Measurements from ENCODE around the gene MLX.
"Not testable (repeated sequence)": the region's sequence is repeated elsewhere in the genome, so short reads cannot be mapped to it uniquely, and the experiment has no call there.

Gene MLX

DNA sequence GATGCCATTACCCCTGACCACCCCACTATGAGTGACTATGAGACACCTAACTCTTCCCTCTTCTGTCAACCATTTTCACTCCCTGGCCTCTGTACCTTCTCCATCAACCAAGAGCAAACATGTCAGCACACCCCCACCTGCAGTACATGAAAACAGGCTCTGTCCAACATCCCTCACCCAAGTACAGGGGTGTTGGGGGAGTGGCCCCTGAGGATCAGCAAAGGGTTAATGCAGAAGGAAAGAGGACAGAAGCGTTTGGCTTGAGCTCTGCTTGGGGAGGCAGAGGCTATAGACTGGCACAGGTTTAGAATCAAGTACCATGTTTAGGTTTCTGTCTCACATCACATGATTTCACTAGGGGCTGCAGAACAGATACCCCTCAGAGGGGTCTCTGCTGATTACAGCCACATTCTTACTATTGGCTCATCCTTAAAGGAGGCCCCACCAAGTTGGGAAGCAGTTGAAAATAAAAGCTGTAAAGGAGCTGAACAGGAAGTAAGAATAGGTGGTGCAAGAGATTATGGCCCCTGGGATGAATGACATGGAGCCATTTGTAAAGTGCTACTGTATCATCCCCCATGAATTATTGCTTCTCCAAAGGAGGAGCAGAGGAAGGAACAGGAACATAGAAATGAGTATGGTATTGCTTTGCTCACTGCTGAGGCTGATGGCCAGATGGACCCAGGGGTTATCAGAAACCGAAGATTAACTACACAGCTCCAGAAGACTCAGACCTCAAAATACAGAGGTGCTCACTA is 13.1 kb downstream of the MLX start:
- DNase-seq (ENCODE audit: low read depth): no peak

DNA sequence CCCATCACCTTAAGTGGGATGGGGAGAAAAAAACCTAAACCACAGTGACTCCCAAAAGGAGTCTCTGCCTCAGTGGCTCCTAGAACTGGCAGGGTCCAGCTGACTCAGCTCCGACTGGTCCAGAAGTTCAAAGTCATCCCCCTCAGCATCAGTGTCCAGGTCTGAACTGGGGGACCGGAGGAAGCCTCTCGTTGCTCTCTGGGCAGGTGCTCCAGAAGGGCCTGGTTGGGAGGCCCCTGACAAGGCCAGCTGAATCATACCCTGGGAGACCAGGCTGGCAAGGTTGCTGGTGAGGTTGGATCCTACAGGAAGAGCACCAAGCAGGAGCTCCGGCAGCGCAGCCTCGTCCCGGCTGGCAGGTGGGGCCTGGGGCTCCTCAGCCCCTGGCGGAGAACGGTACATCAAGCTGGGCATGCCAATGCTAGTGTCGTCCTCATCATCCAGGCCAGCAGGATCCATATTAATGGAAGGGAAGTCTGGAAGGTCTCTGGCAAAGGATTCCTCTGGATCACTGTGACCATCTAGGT is 14.9 kb downstream of the MLX start:
- DNase-seq (ENCODE audit: low read depth): no peak

DNA sequence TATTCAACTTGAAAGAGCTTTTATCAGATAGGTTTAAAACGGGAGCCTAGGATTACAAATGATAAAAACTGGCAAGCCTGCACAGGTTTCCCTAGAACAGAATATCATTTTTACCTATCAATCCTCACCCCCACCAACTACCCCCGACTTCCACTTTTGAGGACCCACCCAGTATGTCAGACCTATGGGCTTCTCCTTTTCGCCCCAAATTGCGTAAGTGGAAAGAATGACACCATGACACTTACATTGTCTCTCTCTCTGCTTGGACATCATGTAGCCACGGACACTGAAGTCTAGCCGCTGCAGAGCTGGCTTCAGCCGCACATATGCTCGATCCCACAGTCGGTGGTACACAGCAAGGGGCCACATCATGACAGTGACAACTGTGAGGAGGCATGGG is 18.0 kb downstream of the MLX start:
- no peak for DNase-seq (ENCODE audit: low read depth)

DNA sequence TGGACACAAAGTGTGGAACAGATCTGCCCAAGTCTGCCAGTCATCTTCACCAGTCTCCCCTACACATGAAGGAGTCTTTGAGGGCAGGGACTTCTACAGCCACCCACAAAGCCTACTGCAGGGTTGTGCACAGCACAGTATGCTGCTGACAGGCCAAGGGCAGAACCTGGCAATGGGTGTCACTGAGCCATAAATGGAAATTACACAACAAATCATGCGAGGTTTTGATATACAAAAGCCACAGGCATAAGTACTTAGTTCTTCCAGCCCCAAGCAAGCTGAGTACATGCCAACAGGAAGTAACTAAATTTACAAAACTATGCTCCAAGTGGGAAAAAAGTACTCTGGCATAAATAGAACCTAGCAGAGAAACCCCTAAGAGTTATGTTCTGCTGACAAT is 18.5 kb downstream of the MLX start:
- peak; percentile 10 for DNase-seq (ENCODE audit: low read depth)

DNA sequence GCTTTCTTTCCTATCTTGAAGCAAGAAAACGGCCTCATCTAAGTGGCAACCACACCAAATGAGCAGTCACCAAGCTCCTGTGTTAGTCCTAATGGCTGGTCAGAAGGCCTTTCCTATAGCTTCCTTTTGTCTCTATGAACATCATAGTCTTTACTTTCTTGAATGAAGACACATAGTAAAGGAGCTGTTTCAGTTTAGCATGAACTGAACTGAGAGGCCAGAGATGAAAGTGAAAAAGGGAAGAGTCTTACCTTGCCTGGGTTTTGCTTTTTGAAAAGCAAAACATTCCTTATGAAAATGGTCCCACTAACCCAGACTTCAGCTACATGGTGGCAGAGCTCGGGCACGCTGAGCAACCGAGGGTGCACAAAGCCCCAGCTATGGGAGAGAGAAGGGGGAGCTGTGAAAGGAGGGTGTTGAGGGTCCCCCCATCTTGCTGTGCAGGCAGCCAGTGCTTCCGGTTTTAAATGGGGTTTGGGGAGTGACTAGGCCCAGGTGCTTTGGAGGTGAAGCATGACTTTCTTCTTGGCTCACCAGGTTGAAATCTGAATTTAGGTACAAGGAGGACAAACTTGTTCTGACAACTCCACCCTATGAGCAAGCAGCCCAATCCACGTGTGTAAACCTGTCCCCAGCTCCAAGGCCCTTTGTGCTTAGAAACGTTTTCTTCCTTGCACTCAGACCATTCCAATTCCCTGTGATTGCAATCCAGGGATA is 19.8 kb downstream of the MLX start:
- DNase-seq (ENCODE audit: low read depth): no peak

DNA sequence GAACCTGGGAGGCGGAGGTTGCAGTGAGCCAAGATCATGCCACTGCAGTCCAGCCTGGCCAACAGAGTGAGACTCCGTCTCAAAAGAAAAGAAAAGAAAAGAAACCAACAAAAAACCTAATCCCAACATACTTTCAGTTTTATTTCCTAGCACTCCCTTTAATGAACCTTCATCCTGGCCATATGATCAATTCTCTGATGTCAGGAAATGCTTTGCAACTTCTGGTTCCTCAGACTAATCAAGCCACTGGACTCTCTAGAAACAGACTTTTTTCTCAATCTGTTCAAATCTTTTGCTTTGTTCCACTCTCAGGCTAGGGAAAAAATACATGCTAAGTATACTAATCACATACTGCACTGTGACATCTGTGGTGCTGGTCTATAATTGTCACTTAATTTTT is 24.0 kb downstream of the MLX start:
- DNase-seq (ENCODE audit: low read depth): no peak

DNA sequence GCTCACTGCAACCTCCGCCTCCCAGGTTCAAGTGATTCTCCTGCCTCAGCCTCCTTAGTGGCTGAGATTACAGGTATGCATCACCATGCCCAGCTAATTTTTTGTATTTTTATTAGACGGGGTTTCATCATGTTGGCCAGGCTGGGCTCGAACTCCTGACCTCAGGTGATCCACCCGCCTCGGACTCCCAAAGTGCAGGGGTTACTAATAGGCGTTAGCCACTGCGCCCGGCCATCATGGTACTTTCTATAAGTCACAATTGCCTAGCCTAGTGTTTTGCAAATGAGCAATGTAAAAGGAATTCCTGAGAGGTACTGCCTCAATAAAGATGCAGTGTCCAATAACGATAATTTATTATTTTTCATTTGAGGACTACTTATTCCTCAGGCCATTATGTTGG is 24.5 kb downstream of the MLX start:
- no peak for DNase-seq (ENCODE audit: low read depth)

DNA sequence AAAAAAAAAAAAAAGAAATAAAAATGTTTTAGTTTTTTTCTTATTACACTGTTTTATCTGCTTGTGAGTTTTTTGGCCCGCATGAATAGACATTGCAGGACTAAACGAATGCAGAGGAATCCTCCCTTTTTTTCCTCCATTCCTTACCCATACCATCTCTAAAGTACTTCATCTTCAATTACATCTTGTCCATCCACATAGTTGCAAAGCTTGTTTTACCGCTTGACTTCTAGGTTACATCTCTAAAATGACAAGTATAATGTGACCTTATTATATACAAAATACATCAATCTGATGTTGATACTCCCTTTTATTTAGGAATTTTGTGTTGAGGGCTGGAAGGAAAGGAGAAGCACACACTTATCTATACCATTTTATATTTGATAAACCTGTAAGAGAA is 29.5 kb downstream of the MLX start:
- no peak for DNase-seq (ENCODE audit: low read depth)

DNA sequence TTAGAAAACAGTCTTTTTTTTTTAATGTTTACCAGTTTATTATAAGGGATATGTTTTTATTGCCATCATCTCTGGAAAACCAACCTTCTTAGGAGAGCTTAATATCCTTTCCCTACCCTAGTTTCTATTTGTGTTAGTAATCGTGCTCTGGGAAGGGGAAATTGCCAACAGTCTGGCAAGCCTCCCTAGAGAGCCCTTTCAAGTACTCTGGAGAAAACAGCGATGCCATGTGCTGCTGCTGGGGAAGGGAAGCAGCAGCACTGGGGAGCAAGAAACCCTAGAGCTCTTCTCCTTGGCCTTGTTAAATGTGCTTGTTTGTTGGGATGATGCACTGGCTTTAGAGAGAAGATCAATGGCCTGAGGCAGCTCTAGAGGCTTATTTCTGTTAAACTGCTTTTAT is 32.0 kb downstream of the MLX start:
- no peak for DNase-seq (ENCODE audit: low read depth)

DNA sequence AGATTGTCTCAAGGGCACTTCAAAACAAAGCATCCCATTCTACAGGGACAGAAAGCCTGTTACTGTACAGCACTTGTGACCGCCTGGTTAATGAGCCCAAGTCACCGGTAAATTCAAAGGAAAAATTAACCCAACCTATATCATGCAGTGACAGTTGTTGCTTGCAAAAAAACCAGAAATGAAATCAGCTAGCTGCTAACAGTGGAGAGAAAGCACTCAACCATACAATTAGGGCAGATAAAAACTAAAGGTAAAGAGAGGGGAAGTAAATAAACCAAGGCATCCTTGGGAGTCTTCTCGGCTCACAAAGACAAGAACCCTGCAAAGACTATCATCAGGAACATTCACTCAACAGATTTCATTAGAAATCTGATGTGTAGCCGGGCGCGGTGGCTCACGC is 36.4 kb downstream of the MLX start:
- no peak for DNase-seq (ENCODE audit: low read depth)

DNA sequence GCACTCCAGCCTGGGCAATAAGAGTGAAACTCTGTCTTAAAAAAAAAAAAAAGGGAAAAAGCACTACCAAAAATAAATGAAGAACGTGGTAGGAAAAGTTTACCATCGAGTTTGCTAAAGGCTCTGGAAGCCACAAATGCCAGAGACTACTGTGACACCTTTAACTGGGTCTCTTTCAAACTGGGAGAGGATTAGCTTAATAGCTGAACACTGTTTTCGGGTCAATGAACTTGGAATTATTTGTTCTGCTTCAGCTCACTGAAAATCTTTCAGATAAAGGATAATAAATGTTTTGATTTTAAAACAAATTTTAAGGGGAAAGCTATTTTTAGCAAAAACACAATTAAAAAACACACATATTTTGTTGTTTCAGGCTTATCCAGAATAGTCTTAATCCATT is 40.9 kb downstream of the MLX start:
- no peak for DNase-seq (ENCODE audit: low read depth)

DNA sequence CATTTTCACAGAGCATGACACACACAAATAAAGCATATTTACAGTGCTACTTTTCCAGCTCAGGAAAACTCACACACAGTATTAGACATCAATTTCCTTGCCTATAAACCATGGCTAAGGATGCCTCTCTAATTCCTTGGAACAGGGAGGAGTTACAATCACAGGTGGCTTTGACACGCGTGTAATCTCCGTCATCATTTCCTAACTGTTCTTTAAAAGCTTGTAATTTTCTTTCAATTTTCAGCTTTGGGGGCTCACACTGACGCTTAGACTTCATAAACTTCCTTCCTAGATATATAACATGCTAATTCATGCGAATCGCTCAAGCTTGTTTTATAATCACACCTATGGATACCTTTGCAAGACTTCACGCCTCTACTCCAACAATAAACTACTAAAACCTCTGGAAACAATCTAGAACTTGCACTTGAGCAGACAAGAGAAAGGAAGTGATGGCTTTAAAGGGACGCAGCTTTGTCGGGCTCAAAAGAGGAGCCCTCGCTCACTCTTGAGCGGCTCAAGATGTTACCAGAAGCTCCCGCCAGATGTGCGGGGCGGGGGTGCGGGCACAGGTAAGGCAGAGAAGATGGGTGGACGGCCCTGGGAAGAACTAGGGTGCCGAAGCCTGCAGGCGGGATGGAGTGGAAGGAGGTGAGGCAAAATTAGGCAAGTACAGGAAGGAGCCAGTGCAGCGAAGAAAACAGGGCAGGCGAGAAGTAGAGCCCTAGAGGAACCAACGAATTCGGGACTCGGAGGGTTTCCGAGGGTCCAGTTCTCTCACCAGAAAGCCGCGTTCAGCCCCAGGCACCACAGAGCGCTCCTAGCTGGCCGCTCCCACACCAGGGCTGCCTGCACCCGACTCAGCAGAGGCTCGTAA is 41.6 kb downstream of the MLX start:
- DNase-seq (ENCODE audit: low read depth): peak; percentile 25

DNA sequence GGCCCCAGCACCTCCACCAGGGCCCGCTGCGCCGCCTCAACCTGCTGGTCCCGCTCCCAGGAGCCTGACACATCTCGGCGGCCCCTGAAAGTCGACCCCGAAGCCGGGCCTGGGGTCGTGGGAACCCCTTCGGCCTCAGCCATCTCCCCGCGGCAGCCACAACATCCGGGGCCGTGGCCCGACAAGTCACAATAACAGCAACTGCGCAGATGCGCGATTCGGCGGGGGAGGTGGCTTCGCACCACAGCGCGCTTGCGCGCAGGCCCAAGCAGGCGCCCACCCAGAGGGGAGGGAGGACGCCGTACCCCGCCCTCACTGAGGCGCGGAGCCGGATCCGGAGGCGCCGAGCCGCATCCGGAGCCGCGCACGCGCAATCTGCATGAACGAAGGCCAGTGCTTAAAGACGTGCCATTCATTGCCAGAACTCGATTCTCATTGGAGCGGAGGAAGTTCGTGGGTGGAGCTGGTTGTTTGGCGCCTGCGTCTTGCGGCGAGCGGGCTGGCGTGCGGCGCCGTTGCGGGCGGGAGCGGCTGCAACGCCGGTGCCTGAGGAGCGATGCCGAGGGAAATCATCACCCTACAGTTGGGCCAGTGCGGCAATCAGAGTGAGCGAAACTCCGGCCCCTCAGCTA is 42.4 kb downstream of the MLX start, which contains the start of the genes RETREG3 and TUBG1:
TSS of gene RETREG3 (minus strand) at position 193 of the 632 bp plus-strand sequence. CDS start at position 143, 50 bp downstream.
TSS of gene TUBG1 (plus strand) at position 502 of the 632 bp plus-strand sequence. CDS start at position 557, 55 bp downstream.
- DNase-seq (ENCODE audit: low read depth): peak; percentile 99

DNA sequence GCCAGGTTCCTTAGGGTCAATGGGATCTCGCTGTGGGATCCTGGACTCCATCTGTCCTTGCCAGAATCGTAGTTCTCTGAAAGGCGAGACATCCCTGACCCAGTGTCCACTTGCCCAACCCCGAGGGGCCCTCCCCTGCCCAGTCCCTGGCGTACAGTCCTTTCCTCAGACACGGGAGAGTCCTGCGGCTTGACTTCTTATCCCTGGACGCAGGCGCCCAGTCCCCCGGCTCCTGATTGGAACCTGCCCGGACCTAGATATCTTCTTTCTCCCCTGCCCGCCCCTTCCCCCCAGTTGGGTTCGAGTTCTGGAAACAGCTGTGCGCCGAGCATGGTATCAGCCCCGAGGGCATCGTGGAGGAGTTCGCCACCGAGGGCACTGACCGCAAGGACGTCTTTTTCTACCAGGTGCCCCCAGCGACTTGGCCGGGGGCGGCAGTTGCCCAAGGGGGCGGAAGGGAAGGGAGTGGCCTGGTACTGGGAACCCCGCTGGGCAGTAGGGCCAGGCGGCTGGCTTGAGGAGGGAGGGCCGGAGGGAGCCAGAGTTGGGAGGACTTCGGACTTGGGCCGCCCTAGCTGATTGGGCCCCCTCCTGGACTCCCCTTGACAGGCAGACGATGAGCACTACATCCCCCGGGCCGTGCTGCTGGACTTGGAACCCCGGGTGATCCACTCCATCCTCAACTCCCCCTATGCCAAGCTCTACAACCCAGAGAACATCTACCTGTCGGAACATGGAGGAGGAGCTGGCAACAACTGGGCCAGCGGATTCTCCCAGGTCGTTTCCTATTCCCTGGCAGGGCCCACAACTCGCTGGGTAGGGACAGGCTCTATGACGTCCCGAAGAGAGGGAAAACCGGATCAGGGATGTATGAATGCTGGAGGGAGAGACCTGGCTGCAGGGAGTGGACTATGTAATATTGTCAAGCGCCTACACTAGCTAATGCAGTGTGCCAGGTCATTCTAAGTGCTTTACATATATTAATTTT is 43.2 kb downstream of the MLX start:
- DNase-seq (ENCODE audit: low read depth): not testable (repeated sequence)

DNA sequence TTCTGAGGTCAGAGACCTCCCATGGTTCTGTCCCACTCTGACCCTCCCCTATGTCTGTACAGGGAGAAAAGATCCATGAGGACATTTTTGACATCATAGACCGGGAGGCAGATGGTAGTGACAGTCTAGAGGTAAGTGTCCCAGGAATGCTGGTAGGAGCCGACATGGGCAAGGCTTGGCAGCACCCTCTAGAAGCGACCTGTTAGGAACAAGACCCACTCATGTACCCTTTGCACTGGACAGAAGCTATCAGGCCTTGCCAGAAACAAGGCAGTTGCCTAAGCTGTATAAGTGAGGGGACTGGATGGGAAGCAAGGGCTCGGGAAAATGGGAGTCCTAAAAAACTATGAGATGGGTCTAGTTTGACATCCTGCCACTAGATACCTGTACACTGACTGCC is 45.1 kb downstream of the MLX start:
- no peak for DNase-seq (ENCODE audit: low read depth)

DNA sequence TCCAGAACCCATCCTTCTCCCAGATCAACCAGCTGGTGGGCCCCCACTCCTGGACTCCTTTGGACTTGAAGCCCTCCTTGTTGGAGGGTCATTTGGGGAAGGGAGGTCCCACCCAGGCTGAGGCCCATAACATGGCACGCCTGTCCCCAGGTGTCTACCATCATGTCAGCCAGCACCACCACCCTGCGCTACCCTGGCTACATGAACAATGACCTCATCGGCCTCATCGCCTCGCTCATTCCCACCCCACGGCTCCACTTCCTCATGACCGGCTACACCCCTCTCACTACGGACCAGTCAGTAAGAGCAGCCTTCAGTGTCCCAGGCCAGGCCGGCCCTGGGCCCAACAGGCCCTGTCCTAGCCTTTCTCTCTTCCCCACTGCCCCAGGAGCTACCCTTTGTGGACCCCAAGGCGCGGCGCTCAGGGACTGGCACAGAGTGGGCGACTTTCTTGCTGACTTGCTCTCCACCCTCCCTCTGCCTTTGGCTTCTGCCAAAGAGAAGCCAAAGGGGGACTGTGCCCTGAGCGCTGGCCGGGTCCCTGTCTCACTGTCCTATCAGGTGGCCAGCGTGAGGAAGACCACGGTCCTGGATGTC is 46.9 kb downstream of the MLX start:
- no peak for DNase-seq (ENCODE audit: low read depth)

DNA sequence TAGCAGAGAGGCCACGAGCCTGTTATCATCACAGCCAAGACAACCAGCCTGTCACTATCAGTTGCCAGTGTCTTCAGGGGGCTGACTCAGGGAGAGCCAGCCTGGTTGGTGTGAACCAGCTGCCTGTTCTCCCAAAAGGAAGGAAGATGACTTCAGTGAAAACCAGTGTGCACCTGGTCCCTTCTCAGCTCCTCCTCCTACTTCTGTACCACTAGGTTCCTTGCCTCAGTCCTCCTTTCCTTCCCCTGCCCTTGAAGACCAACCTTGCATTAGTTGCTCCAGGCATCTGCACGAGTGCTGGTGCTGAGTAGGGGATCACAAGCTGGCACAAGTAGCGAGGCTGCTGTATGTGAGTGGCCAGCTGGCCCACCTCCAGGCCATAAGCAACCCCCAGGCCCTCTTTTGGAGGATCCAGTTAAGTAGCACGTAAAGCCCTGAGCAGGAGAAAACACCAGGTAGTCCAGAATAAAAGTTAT is 51.1 kb downstream of the MLX start:
- DNase-seq (ENCODE audit: low read depth): no peak

DNA sequence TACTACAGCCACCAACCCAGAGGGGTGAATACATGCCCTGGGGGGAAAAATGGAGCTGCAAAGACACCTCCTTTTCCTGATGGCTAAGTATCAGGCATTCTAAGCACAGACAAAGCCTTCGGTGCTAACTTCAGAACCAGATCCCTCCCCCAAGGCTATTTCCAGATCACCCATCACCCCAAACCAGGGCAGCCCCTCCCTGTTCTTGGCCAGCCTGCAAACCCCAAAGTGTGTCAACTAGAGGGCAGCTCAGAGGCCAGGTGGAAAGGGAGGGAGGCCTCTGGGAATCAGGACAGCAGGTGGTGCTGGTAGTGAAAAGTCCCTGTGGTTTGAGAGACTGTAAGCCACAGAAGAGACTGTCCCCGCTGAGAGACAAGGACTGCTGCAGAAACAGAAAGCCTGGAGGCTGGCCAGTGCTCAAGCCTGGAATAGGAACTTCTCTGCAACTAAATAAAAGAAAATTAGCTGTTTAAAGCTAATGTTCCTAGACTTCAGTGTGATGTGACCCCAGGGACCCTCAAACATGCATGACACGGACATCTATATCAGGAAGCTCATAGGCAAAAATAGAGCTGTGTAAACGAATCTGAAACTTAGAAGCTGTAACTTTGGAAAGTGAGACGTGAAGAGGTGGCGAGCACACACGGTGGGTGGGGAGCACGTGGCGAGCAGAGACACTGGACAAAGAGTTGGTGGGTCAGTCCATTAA is 51.7 kb downstream of the MLX start:
- peak; percentile 40 for DNase-seq (ENCODE audit: low read depth)

DNA sequence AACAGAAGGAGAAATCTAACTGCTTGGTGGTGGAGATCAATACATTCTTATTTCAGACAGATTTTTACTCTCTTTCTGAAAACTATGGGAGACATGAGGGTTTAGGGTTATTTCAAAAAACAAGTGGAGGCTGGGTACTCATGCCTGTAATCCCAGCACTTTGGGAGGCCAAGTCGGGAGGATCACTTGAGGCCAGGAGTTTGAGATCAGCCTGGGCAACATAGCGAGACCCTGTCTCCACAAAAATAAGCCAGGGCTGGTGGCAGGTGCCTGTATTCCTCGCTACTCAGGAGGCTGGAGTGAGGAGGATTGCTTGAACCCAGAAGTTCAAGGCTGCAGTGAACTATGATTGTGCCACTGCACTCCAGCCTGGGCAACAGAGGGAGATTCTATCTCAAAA is 55.1 kb downstream of the MLX start:
- not testable (repeated sequence) for DNase-seq (ENCODE audit: low read depth)

Measured in EH (cell line).